Mucosa of descending colon (tissue), 3 donors: ENCODE data around the gene MAML3. TPM values are rescaled to one million over a fixed set of nuclear protein-coding genes. Genes with fewer than 3 reads are reported as not detected.

Source experiments
- ATAC-seq: fragments of 200-7000 bp; cut with Tn5 transposase; one replicate; pipeline ENCODE4 v1.9.1; 2020; ENCODE audit warnings: mild to moderate bottlenecking, moderate library complexity
- DNase-seq, 3 donors: peaks; one replicate each; pipeline ENCODE4 v3.0.0-alpha.2; 2020
- H3K36me3 ChIP-seq: fragments of 200-600 bp; one replicate; pipeline ENCODE4 v1.8.0; 2021; ENCODE audit warnings: low read depth, mild to moderate bottlenecking
- H3K4me1 ChIP-seq: fragments of 200-600 bp; one replicate; pipeline ENCODE4 v1.8.0; 2021; ENCODE audit warnings: low read depth, mild to moderate bottlenecking
- H3K4me3 ChIP-seq: fragments of 200-600 bp; one replicate; pipeline ENCODE4 v1.8.0; 2021; ENCODE audit warnings: mild to moderate bottlenecking
- H3K9me3 ChIP-seq: fragments of 200-600 bp; one replicate; pipeline ENCODE4 v1.8.0; 2021; ENCODE audit warnings: mild to moderate bottlenecking
- CTCF ChIP-seq: fragments of 200-600 bp; IDR thresholded peaks from one replicate; pipeline ENCODE4 v1.8.0; 2022; ENCODE audit warnings: antibody characterized with exemption, mild to moderate bottlenecking
- intact Hi-C, 2 donors: fragments of 100-400 bp; cut with DNase I in 1 of 2; cut with micrococcal nuclease in 1 of 2; formaldehyde crosslinking; loops; one replicate each; pipeline versions ENCODE4 v1.11.0 to v1.11.1; 2022; cut with DNase I, micrococcal nuclease
- total RNA-seq, 3 donors: library from RNA; stranded (reverse); fragmentation: NEBNext Ultra II Directional in 2 of 3; extraction: Animal tissue kit (Norgen Biotek cat#: 25700) in 2 of 3; gene quantifications; one replicate each; pipeline versions ENCODE4 v1.2.1 to v1.2.4, GENCODE V29; 2021 to 2023
- donor health status: DM: no; HTN: no; CAD: no; lungs with moderate emphysema.
- donor health status: DM: no; HTN: no; CAD: no.
- donor health status: DM: no; HTN: yes; CAD: no.

MAML3 gene
- total RNA-seq, 3 donors from 2014 or later = 10.4 to 23.5 (median 14.8) TPM

- TF ChIP-seq CTCF = no peak
- intact Hi-C loops = no loop called here
- no peaks in the 10 kb centered on the region for H3K9me3 ChIP-seq
- H3K36me3 ChIP-seq = no peaks in the 10 kb centered on the region
- ATAC-seq (no peak), DNase-seq (no peak)
- H3K4me3 ChIP-seq = no peak overlapping the region
- H3K4me1 ChIP-seq = peaks cover 7% of the 10 kb centered on the region
These were observed 308.4 kb downstream of the MAML3 start for GRCh38 chr4:139845453-139846093.

DNA sequence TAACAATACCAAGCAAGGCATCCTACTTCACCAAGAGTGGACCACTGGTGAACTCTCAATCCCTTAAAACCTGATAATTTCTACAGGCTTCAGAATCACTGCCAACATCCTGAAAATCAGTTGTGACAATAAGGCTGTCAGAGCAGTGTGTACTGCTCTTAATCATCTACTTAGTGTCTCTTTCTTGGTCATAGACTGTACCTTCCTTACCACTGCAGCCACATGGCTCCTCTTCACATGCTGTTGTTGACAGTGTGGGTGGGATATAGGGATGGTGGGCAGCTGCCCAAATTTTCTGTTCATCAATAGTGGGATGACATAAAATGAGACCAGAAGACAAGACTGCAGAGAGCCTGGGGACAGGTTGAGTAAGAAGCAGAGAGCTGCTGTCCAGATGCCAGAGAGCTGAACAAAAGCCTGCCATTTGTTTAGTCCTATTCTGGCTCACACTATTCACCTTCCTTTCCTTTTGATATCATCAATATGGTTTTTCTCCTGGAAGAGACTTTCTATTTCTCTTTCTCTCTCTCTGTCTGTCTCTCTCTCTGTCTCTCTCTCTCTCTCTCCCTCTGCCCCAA lies 309.4 kb downstream of the MAML3 start:
- no peak for ATAC-seq
- no peak overlapping the region for H3K4me3 ChIP-seq
- intact Hi-C loops = no loop called here
- no peak for TF ChIP-seq CTCF
- no peak for DNase-seq
- H3K4me1 ChIP-seq = peaks cover 7% of the 10 kb centered on the region
- no peaks in the 10 kb centered on the region for H3K9me3 ChIP-seq
- H3K36me3 ChIP-seq = no peaks in the 10 kb centered on the region

DNA sequence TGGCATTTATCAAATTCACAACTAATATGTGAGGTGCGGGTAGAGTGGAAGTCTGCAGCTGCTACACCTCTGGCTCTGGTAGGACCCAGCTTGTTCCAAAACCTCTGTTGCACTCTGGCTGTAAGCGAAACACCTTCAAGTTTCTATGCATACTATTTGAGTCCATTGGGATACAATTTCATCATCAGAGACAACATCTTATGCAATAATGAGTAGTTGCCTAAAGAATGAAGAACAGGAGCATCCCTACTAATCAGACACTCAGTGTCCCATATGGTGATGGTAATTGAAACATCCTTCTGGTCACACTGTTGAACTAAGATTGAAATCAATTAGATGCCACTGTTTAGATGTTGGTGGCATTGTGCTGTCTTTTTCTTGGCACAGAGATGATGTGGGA lies 309.9 kb downstream of the MAML3 start:
- Histone ChIP-seq H3K4me3 (no peak overlapping the region), H3K9me3 (no peaks in the 10 kb centered on the region), H3K36me3 (no peaks in the 10 kb centered on the region), H3K4me1 (peaks cover 7% of the 10 kb centered on the region)
- TF ChIP-seq CTCF = no peak
- intact Hi-C loops = no loop called here
- DNase-seq (no peak), ATAC-seq (no peak)

DNA sequence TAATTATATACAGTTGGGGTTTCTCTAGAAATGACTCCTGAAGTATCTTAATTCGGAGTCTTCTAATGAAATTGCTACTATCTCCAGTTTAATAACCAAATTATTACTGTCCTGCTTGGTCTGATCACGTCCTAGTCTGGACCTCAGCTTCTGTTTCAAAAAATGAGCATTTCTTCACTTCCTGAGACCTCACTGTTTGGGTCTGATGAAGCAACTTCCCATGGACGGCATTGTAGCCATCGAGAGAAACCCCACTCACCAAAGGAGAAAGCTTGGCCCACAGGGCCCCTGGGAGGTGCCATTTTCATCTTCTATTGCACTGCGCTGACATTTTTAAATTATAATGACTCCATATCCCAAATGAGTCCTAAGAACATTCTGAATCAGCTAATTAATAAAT lies 310.3 kb downstream of the MAML3 start:
- TF ChIP-seq CTCF = no peak
- H3K36me3 ChIP-seq = no peaks in the 10 kb centered on the region
- H3K4me3 ChIP-seq = no peak overlapping the region
- no peak for DNase-seq
- intact Hi-C loops = no loop called here
- H3K9me3 ChIP-seq = no peaks in the 10 kb centered on the region
- no peak for ATAC-seq
- H3K4me1 ChIP-seq = peaks cover 7% of the 10 kb centered on the region

DNA sequence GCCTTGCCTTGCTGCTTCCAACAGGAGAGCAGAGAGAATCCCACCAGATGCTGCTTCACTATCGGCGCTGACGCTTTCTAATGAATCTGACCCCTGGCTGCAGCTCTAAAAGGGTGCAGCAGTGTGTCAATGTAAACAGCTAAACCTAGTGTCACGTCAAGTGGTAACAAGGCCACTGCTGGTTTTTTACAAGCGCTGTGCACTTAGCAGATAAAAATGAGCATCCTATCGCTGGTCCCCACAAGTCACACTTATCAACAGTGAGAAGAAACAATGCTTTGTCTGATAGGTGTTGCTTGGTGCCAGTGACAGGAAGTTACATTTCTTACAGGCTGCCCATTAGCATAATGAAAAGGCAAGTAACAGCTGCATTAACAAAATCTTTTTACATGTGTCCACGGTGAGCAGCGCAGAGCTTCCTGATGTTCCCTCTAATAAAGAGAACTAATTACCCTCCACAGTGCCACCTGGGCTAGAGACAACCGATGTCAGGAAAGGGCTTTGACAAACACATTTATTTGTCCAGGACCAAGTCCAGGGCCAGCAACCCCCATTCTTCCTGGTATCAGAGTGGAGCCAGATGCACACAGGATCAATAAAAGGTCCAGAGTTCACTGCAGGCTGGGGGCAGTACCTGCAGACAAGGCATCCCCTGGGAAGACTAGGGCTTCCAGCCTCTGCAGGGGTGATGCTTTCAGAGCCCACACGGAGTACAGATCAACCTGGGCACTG lies 312.4 kb downstream of the MAML3 start:
- H3K4me3 ChIP-seq = no peak overlapping the region
- H3K4me1 ChIP-seq = peaks cover 7% of the 10 kb centered on the region
- no peaks in the 10 kb centered on the region for H3K36me3 ChIP-seq
- no peak for TF ChIP-seq CTCF
- intact Hi-C loops = no loop called here
- DNase-seq = peak in 2 of 3 donors; percentile 41 to 53
- peak; percentile 90 for ATAC-seq
- no peaks in the 10 kb centered on the region for H3K9me3 ChIP-seq
